ENCODE data around the gene HDAC4.

Gene HDAC4

DNA sequence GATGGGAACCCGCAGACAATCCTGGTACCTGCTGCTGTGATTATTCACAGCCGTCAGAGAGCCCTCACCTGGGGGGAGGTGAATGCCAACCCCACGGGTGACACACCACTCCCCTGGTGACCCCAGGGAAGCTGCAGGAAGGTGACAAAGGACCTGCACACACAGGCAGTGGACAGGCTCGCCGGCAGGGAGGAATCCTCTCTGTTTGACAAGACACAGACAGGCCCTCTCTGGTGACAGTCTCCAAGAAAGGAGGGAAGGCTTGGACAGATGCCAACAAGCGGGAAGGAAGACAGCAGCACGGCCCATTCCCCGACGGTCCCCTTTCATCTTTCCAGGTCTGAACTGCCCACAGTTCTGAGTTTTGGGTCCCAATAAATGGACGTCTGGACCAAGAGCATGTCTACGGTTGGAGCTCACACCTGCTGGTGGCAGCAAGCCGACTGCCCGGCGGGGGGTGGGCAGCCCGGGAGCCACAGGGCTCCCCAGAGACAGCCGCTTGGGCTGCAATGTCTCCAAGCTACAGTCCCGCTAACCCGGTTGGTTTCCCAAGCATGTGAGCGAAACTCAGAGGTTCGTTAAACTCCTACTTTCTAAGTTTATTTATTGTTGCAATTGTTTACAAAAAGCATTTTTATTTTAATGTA is 31.8 kb downstream of the HDAC4 start:
- DNase-seq (ENCODE audit: low read depth), result no peak

GRCh38 chr2:239368321-239368720 is 32.5 kb downstream of the HDAC4 start:
- DNase-seq (ENCODE audit: low read depth), result no peak

- no peak for DNase-seq (ENCODE audit: low read depth)
Measured at GRCh38 chr2:239366740-239367139, 34.1 kb downstream of the HDAC4 start.

- no peak for DNase-seq (ENCODE audit: low read depth)
Measured at GRCh38 chr2:239365782-239366435, 34.9 kb downstream of the HDAC4 start.

DNA sequence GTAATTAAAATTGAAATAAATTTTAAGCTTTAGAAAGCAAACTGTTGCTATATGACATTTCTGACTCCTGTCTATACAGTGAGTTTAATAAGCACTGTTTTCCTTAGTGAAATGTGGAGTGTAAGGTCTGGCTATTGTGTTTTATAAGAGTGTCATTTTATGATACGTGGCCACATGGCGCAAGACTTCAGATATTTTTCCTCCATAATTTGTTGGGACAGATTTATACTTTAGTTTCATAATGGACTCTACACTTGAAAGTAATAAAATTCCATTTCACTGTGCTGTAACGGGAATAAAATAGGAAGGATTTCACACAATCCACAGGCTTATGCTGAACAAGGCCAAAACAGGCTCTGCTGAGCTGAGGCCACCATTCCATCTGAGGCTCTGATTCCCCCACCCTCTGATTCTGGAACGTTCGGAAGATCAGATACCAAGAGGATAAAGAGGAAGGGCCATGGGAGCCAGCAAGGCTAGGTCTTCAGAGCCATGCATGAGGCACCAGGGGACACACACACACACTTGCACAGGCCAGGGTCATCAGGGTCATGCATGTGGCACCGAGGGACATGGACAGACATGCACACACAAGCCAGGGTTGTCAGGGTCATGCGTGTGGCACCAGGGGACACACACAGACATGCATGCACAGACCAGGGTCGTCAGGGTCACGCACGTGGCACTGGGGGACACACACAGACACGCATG is 35.6 kb downstream of the HDAC4 start:
- DNase-seq (ENCODE audit: low read depth), result no peak

DNA sequence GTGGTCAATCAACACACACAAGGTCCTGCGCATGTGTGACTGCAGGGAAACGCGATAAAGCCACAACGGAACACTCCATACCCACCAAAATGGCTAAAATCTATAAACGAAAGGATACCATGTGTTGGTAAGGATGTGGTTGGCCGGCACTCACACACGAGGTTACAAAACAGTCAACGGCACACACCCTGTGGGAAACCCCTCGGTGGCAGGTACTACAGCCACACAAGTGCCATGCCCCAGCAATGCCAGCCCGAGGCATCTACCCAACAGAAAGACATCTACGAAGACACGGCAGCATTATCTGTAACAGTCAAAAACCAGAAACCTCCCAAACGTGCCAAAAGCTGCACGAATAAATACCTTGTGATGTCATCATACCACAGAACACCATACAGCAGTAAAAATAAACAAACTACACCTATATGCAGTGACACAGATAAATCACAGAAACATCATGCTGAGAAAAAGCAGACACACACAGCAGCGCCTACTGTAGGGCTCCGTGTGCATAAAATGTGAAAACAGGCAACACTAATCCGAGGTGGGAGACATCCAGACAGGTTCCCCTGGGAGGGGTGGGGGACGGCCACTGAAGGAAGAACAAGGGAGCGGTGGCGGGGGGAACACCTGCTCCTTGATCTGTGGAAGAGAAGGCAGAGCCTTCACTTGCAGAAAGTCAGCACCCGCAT is 36.7 kb downstream of the HDAC4 start:
- no peak for DNase-seq (ENCODE audit: low read depth)

GRCh38 chr2:239362507-239362906 is 38.3 kb downstream of the HDAC4 start:
- no peak for DNase-seq (ENCODE audit: low read depth)

GRCh38 chr2:239361311-239361642 is 39.5 kb downstream of the HDAC4 start:
- no peak for DNase-seq (ENCODE audit: low read depth)

GRCh38 chr2:239360421-239361310 is 40.2 kb downstream of the HDAC4 start:
- no peak for DNase-seq (ENCODE audit: low read depth)

DNA sequence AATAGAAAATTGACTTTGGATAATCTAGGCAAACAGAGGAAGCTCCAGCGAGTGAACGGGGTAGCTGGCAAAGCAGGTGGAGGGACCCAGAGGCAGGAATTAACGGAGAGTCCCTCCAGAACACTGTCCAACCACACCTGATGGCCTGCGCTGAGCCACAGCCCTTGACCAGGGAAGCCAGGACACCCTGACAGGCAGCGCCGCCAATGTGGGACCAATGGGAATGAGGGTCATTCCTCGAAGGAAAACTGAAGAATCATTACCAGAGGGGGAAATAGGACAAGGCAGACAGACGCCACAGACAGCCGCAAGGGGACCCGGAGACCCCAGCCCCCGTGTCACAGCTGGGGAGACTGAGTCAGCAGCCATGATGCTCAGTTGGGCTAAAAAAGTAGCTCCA is 40.8 kb downstream of the HDAC4 start:
- no peak for DNase-seq (ENCODE audit: low read depth)

DNA sequence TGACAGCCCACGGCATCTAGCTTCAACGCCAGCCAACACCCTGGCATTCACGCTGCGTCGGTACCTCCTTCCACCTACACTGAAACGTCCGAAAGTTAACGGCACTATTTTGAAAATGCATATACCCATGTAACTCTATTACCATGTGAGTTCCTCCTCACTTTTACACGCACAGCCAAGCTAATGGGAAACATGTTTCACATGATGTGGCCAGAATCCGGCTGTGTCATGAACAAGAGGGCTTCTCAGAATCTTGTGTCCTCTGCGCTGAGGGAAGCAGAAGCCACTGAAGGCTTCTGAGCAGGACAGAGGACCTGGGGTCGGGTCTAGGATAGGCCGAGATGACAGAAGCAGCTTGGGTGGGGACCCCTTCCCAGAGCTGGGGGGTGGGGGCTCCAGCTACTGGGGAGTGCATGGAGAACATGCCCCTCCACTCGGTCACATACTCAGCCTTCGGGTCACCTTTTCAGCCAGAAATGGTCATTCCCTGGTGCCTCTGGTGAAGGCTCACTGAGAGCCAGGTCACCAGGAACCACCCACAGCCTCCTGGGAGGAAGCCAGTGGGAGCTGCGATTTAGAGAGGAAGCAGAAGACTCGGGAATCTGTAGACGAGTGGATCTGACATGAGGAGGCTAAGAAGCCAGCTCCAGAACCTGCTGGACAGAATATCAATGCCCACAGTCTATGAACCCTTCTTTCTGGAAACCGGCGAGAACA is 41.5 kb downstream of the HDAC4 start:
- no peak for DNase-seq (ENCODE audit: low read depth)

GRCh38 chr2:239358062-239358754 is 42.6 kb downstream of the HDAC4 start:
- no peak for DNase-seq (ENCODE audit: low read depth)

GRCh38 chr2:239355724-239356123 is 45.1 kb downstream of the HDAC4 start:
- no peak for DNase-seq (ENCODE audit: low read depth)

- no peak for DNase-seq (ENCODE audit: low read depth)
Measured at GRCh38 chr2:239355139-239355538, 45.7 kb downstream of the HDAC4 start.

GRCh38 chr2:239354791-239355136 is 46.1 kb downstream of the HDAC4 start:
- no peak for DNase-seq (ENCODE audit: low read depth)

- no peak for DNase-seq (ENCODE audit: low read depth)
Measured at GRCh38 chr2:239354132-239354790, 46.6 kb downstream of the HDAC4 start.

DNA sequence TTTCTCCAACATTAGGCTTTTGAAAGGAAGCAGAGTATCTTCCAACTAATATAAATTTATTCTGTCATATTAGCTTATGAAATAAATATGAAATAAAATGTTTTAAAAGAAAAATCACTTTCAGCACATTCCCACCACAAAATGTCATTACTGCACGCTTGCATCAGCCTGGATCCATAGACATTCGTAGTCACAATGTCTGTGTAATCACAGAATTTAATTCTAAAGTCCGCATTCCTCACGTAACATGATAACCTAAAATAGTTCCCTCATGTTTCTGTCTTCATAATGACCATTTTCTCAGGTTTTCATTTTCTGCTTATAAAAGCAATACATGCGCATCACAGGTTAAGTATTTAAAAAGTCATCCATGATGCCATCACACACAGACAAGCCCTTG is 47.1 kb downstream of the HDAC4 start:
- no peak for DNase-seq (ENCODE audit: low read depth)

DNA sequence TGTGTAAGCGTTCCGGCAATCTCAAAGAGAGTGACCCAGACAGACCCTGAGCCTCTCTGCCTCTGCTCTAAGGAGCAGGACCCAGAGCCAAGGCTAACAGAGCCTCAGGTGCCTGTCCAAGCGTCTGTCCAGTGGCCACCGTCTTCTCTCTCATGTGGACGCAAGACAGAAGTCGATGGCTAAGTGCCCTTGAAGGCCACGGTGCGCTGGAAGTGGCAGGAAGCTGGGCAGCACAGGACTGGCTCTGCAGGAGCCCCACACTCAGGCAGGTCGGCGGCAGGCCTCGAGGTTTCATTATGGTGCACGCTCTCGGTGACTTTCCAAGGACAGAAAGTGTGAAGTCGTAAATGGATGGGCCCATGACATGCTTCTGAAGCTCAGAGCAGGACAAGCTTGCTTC is 49.1 kb downstream of the HDAC4 start:
- DNase-seq (ENCODE audit: low read depth), result no peak

- no peak for DNase-seq (ENCODE audit: low read depth)
Measured at GRCh38 chr2:239349453-239350135, 51.2 kb downstream of the HDAC4 start.
